Muscle layer of colon (tissue), 2 donors: ENCODE data around the gene SLC2A13.
"Not testable (repeated sequence)": the region's sequence is repeated elsewhere in the genome, so short reads cannot be mapped to it uniquely, and the experiment has no call there.

Experiments
- H3K27ac ChIP-seq: one replicate; pipeline ENCODE4 v1.7.0; 2013; ENCODE audit warnings: low read depth, mild to moderate bottlenecking, low read length, moderate library complexity
- H3K27me3 ChIP-seq, 2 donors: one replicate each; pipeline ENCODE4 v1.7.0; 2013; ENCODE audit warnings: low read length in 2 of 2, mild to moderate bottlenecking in 2 of 2; ENCODE audit not compliant: insufficient read depth in 2 of 2, control insufficient read depth in 1 of 2
- H3K36me3 ChIP-seq: one replicate; pipeline ENCODE4 v1.7.0; 2013; ENCODE audit warnings: mild to moderate bottlenecking, low read length; ENCODE audit not compliant: insufficient read depth
- H3K4me1 ChIP-seq: one replicate; pipeline ENCODE4 v1.7.0; 2013; ENCODE audit warnings: mild to moderate bottlenecking, low read length; ENCODE audit not compliant: insufficient read depth
- H3K4me3 ChIP-seq, 2 donors: one replicate each; pipeline ENCODE4 v1.7.0; 2013; ENCODE audit warnings: low read length in 2 of 2, low read depth in 1 of 2, mild to moderate bottlenecking in 1 of 2, moderate library complexity in 1 of 2
- H3K9ac ChIP-seq: one replicate; pipeline ENCODE4 v1.7.0; 2013; ENCODE audit warnings: low read length
- H3K9me3 ChIP-seq: one replicate; pipeline ENCODE4 v1.7.0; 2013; ENCODE audit warnings: mild to moderate bottlenecking, low read length
- donor health status: abdominal sarcoma.
- donor health status: Adenocarcinoma of cecum.

Gene SLC2A13

DNA sequence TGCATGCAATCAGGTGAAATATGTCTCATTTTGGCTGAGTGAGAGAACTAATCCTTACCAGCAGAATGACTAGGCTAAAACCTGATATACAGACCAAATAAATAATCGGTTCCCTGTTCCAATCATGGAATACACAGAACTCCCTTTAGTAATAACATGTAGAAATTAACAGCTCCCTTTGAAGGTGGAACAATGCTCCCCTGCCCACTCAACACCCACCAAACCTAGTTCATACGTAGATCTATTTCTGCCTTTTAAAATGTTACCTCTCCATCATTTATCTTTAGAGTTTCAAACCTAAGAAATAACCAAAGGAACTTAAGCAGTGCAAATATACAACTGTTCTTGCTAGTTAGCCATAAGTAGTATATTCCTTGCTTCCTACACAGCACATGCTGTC is 332.6 kb downstream of the SLC2A13 start:
- Histone ChIP-seq H3K36me3 (no peaks in the 10 kb centered on the region), H3K27ac (no peak overlapping the region), H3K4me1 (no peaks in the 10 kb centered on the region), H3K4me3 (no peak overlapping the region), H3K9ac (no peak overlapping the region), H3K27me3 (no peaks in the 10 kb centered on the region), H3K9me3 (no peaks in the 10 kb centered on the region)

DNA sequence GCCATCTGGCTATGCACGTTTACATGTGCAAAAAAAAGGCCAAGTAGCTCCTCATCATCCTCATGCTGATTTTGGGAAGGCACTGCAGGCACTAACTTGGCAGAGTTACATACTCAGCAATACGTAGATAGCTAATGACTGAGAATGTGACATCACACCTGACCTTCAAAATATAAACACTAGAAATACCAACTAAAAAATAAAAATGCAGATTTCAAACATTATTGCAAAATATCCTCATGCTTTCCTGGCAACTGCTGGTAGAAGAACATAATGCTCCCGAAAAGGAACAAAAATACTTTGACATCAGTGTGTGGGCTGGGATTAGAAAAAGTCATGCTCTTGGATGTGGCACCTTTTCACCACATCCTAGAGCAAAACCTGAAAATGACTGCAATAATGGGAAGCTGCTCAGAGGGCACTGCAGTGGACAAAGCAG is 333.0 kb downstream of the SLC2A13 start:
- no peak overlapping the region for H3K9ac ChIP-seq
- no peak overlapping the region for H3K4me3 ChIP-seq
- no peak overlapping the region for H3K27ac ChIP-seq
- H3K27me3 ChIP-seq: no peaks in the 10 kb centered on the region
- no peaks in the 10 kb centered on the region for H3K36me3 ChIP-seq
- H3K9me3 ChIP-seq: no peaks in the 10 kb centered on the region
- H3K4me1 ChIP-seq: no peaks in the 10 kb centered on the region

DNA sequence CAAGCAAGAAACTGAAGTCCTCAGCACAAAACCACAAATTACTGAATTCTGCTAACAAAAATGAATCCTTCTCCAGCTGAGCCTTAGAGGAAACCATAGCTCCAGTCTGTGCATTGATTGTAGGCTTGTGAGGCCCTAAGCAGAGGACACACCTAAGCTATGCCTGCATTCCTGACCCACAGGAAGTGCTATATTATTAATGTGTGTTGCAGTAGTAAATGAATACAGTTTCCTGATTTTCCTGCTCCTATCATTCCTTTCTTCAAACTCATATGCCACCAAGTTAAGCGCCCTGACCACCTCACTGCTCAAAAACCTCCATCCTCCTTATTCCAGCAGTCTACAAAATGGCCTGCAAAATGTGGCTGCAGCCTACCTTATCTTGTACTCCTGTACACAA is 334.4 kb downstream of the SLC2A13 start:
- H3K9ac ChIP-seq: no peak overlapping the region
- no peaks in the 10 kb centered on the region for H3K36me3 ChIP-seq
- no peaks in the 10 kb centered on the region for H3K4me1 ChIP-seq
- no peaks in the 10 kb centered on the region for H3K27me3 ChIP-seq
- H3K4me3 ChIP-seq: no peak overlapping the region
- no peak overlapping the region for H3K27ac ChIP-seq
- H3K9me3 ChIP-seq: no peaks in the 10 kb centered on the region

DNA sequence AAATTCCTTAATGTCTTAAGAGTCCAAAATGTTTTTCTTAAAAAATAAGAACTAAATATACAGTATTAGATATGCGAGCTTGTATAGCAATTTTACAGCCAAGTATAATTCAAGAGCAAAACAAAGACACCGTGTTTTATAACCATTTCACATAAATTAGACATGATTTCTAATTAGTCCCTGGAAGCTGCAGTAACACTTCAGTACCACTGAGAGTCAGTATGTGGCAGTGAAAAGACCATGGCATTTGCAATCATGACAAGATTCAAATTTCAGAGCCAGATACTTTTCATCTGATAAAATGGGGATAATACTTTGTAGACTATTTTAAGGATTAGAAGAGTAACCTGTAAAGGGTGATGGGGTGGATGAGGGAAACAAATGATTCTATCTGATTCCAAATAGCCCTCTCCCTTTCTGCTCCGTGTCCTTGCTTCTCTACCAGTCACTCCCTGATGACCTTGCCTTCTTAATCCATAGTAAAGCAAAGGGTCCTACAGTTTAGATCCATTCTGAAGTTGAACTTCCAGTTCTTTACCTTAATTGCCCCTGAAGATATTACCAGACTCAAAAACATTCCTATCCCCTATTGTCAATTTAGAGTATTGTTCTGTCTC is 340.8 kb downstream of the SLC2A13 start:
- no peak overlapping the region for H3K4me3 ChIP-seq
- H3K9ac ChIP-seq: no peak overlapping the region
- H3K36me3 ChIP-seq: peaks cover 11% of the 10 kb centered on the region
- H3K4me1 ChIP-seq: peaks cover 4% of the 10 kb centered on the region
- no peak overlapping the region for H3K27ac ChIP-seq
- H3K9me3 ChIP-seq: no peaks in the 10 kb centered on the region
- no peaks in the 10 kb centered on the region for H3K27me3 ChIP-seq

DNA sequence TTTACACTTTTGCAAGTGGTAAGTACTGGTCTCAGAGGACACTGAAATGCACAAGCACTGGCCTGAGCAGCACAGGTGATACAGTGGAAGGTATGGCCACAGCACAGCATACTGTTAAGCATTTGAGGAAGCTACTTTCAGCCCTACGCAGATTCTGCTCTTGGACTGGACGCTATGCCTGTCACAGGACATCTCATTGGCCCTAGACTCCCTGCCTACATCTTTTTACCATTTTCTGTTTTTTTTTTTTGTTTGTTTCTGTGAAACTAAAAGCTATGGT is 342.1 kb downstream of the SLC2A13 start:
- Histone ChIP-seq H3K9ac (no peak overlapping the region), H3K4me1 (peaks cover 4% of the 10 kb centered on the region), H3K27ac (no peak overlapping the region), H3K4me3 (no peak overlapping the region), H3K27me3 (no peaks in the 10 kb centered on the region), H3K36me3 (peaks cover 11% of the 10 kb centered on the region), H3K9me3 (no peaks in the 10 kb centered on the region)

DNA sequence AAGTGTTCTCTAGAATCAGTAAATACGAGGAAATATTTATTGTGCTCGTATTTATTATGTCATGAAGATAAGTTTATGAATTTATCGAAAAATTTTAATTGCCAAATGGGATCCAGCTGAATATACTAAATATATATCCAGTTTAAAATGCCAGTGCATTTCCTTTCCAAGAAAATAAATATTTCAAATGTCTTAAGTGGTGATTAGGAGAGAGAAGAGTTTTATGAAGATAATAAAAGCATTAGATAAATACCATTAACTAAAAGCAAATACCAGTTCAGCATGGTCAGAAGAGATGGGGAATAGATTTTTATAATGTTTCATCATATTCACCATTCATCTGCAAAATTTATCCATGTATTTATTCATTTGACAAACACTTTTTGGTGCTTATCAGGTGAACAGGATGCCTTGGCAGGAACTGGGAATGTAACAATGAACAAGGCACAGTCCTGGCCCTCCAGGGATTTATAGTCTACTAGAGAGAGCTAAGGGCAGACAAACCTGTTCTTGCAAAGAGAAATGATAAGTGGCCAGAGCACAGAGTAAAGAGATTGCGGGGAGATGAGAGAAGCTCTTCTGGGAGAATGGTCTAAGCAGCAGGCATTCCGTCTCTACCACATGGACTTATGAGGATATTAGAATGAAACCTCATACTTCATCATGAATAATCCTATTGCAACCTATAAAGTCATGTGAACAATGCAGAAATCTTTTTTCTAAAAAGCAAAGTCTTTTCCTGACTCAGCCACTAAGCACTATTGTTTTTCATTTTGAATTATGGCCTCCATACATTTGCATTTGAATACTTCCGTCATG is 342.6 kb downstream of the SLC2A13 start:
- Histone ChIP-seq H3K27me3 (no peaks in the 10 kb centered on the region), H3K4me3 (no peak overlapping the region), H3K9me3 (no peaks in the 10 kb centered on the region), H3K36me3 (peaks cover 11% of the 10 kb centered on the region), H3K4me1 (peaks cover 4% of the 10 kb centered on the region), H3K9ac (no peak overlapping the region), H3K27ac (no peak overlapping the region)

DNA sequence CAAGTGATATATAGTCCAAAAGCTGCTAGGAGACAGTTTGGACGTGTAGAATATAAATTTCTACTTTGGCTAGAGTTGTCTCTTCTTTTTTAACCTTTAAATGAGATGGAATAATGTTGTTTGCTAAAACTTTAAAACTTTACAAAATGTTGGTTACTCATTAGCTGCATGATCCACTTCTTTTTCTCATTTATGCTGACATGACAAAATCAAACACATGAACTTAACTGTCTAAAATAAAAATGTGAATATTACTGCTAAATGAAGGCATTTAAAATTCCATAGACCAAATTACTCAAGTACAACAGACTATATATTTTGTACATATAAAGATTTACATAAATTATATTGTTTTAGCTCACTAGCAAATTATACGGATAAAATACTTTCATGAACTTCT is 350.4 kb downstream of the SLC2A13 start:
- no peaks in the 10 kb centered on the region for H3K27me3 ChIP-seq
- no peak overlapping the region for H3K4me3 ChIP-seq
- no peak overlapping the region for H3K9ac ChIP-seq
- no peak overlapping the region for H3K27ac ChIP-seq
- no peaks in the 10 kb centered on the region for H3K9me3 ChIP-seq
- H3K36me3 ChIP-seq: no peaks in the 10 kb centered on the region
- no peaks in the 10 kb centered on the region for H3K4me1 ChIP-seq

DNA sequence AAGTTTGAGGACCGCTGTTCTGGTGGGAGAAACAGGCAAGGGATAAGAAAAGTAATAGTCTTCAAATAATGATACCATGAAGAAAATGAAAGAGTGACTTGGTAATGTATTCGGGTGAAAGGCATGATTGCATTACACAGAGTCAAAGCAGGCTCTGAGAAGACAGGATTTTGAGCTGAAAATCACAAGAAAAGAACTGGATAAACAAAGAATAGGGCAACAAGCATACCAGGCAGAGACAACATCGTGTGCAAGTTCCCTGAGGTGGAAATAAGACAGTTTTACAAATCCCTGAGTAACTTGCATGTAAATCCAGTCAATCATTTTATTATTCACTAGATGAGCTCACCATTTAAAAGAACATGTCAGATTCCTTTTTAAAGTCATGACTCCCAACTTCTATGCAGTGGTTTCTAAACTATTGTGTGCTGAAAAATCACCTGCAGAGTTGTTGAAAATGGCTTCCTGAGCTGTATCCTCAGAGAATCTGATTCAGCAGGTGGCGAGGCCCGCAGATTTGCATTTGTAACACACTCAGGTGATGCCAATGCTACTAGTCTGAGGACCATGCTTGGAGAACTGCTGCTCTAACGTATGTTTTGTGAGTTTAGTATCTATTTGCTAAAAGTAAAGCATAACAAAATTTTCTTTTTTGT is 353.3 kb downstream of the SLC2A13 start:
- Histone ChIP-seq H3K36me3 (no peaks in the 10 kb centered on the region), H3K4me1 (no peaks in the 10 kb centered on the region), H3K9ac (no peak overlapping the region), H3K4me3 (no peak overlapping the region), H3K9me3 (no peaks in the 10 kb centered on the region), H3K27me3 (no peaks in the 10 kb centered on the region), H3K27ac (no peak overlapping the region)

DNA sequence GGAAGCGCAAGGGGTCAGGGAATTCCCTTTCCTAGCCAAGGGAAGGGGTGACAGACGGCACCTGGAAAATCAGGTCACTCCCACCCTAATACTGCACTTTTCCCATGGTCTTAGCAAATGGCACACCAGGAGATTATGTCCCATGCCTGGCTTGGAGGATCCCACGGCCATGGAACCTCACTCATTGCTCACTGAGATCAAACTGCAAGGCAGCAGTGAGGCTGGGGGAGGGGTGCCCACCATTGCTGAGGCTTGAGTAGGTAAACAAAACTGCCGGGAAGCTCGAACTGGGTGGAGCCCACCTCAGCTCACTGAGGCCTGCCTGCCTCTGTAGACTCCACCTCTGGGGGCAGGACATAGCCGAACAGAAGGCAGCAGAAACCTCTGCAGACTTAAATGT is 359.7 kb downstream of the SLC2A13 start:
- H3K4me3 ChIP-seq, H3K36me3 ChIP-seq, H3K9ac ChIP-seq, H3K4me1 ChIP-seq, H3K27me3 ChIP-seq, H3K27ac ChIP-seq, H3K9me3 ChIP-seq: not testable (repeated sequence)

DNA sequence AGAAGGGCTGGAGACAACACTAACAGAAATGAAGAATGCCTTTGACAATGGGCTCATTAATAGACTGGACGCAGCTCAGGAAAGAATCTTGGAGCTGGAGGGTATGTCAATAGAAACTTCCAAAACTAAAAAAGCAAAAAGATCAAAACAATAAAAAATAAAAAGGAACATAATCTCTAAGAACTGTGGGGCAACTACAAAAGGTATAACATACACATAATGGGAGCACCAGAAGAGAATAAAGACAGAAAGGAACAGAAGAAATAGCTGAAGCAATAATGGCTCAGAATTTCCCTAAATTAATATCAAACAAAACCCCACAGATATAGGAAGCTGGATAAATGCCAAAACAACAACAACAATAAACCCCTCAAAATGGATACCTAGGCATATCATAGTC is 362.2 kb downstream of the SLC2A13 start:
- Histone ChIP-seq H3K4me3 (no peak overlapping the region), H3K4me1 (no peaks in the 10 kb centered on the region), H3K9ac (no peak overlapping the region), H3K9me3 (no peaks in the 10 kb centered on the region), H3K27ac (no peak overlapping the region), H3K36me3 (no peaks in the 10 kb centered on the region), H3K27me3 (no peaks in the 10 kb centered on the region)

DNA sequence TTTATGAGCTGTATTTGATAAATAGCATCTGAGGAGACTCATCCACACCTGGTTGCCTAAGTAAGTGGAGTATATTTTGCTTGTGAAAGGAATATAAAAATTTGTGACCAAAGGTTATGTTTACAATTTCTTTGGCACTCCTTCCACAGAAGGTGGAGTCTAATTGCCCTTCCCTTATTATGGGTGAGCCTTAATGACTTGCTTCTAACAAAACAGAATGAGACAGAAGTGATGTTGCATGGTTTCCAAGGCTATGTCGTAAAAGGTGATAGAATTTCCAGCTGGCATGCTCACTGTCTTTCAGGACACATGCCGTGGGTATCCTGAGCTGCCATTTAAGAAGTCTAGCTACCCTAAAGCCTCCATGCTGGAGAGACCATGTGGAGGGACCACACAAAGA is 369.5 kb downstream of the SLC2A13 start:
- Histone ChIP-seq H3K27ac (no peak overlapping the region), H3K4me1 (no peaks in the 10 kb centered on the region), H3K9ac (no peak overlapping the region), H3K36me3 (no peaks in the 10 kb centered on the region), H3K9me3 (peaks cover 7% of the 10 kb centered on the region), H3K4me3 (no peak overlapping the region), H3K27me3 (no peaks in the 10 kb centered on the region)

DNA sequence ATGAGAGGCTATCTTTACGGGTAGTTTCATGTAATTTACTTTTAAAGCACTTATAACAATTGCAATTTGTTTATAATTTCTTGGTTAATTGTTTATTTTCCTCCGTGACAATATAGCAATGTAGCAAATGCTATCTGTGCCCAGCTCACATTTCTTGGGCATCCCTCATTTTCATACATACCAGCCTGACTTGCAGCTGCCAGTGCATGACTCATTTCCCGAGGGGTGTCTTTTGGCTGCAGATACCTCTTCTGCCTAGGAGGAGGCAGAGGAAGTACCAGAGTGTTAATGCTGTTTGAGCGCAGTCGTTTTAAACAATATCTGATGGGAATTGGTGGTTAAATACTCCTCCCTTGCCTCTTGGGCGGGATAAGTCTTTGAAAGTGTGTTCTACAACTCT is 382.1 kb downstream of the SLC2A13 start:
- Histone ChIP-seq H3K9me3 (no peaks in the 10 kb centered on the region), H3K27me3 (no peaks in the 10 kb centered on the region), H3K4me3 (no peak overlapping the region), H3K36me3 (no peaks in the 10 kb centered on the region), H3K9ac (no peak overlapping the region), H3K27ac (no peak overlapping the region), H3K4me1 (no peaks in the 10 kb centered on the region)
